ENCODE data around the gene CDNF. TPM values are rescaled to one million over a fixed set of nuclear protein-coding genes. Genes with fewer than 3 reads are reported as not detected.

Gene CDNF
- total RNA-seq, 1 experiment from 2014 or later, result 0.39 TPM

DNA sequence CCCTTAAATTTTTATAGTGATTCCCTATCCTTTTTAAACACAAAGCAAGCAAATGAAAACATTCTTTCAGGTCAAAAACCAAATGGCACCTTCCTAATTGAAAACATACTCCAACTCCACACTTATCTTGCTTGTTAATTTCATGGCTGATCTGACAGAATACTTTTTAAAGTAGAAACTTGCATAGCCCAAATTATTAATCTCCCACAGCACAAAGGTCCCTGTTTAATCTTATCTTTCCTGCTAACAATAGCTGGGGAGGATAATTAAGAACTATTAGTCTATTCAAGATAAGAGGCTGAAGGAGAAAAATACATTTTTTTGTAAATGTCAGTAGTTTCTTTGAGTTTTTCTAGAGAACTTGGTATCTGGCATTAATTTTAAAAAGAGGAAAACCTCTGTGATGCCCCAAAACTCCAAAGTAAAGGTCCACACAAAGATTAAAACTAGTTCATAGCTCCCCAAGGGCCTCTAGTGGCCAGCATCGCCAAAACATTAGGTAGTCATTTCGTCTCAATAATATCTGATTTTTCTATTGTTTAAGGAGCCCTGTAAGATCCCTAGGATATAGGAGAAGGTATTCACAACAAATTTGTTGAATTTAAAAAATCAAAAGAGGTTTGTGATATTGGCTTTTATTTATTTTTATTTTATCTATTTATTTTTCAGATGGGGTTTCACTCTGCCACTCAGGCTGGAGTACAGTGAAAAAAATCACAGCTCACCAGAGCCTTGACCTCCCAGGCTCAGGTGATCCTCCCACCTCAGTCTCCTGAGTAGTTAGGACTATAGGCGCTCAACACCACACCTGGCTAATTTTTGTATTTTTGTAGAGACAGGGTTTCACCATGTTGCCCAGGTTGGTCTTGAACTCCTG is 14.7 kb downstream of the CDNF start:
- no peak for ATAC-seq
- Histone ChIP-seq H3K4me1 (ENCODE audit: control insufficient read depth, insufficient read depth, low read length) (no peaks in the 10 kb centered on the region), H3K9me3 (ENCODE audit: control insufficient read depth, insufficient read depth, low read depth, low read length) (no peaks in the 10 kb centered on the region), H3K4me3 (ENCODE audit: low read depth in 2 of 2, low read length in 2 of 2) (no peak overlapping the region), H3K36me3 (ENCODE audit: control insufficient read depth, insufficient read depth, low read length) (no peaks in the 10 kb centered on the region), H3K27ac (ENCODE audit: low read length) (no peak overlapping the region), H3K27me3 (ENCODE audit: control insufficient read depth, insufficient read depth, low read length) (no peaks in the 10 kb centered on the region)
- ChIA-PET POLR2A (no interaction called here), CTCF (interaction anchor here (0.6 to 1.0 kb wide), 2 partner anchors 41 to 280 kb away, joined by 4 to 8 read pairs; no protein-coding TSS in a partner anchor)
- in situ Hi-C loops (cut with HindIII; ENCODE audit: low pct_unique_long_range_greater_than_20kb, low sequenced_read_pairs) (no loop called here), intact Hi-C loops (cut with micrococcal nuclease; ENCODE audit: unreplicated experiment) (no loop called here)
- BruUV-seq (replicated peaks), result no TSS peak
- TF ChIP-seq, protein P1, sequence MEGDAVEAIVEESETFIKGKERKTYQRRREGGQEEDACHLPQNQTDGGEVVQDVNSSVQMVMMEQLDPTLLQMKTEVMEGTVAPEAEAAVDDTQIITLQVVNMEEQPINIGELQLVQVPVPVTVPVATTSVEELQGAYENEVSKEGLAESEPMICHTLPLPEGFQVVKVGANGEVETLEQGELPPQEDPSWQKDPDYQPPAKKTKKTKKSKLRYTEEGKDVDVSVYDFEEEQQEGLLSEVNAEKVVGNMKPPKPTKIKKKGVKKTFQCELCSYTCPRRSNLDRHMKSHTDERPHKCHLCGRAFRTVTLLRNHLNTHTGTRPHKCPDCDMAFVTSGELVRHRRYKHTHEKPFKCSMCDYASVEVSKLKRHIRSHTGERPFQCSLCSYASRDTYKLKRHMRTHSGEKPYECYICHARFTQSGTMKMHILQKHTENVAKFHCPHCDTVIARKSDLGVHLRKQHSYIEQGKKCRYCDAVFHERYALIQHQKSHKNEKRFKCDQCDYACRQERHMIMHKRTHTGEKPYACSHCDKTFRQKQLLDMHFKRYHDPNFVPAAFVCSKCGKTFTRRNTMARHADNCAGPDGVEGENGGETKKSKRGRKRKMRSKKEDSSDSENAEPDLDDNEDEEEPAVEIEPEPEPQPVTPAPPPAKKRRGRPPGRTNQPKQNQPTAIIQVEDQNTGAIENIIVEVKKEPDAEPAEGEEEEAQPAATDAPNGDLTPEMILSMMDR (IDR thresholded peaks at IDR 0.05), result peak; percentile 68
- TF ChIP-seq, protein P2, sequence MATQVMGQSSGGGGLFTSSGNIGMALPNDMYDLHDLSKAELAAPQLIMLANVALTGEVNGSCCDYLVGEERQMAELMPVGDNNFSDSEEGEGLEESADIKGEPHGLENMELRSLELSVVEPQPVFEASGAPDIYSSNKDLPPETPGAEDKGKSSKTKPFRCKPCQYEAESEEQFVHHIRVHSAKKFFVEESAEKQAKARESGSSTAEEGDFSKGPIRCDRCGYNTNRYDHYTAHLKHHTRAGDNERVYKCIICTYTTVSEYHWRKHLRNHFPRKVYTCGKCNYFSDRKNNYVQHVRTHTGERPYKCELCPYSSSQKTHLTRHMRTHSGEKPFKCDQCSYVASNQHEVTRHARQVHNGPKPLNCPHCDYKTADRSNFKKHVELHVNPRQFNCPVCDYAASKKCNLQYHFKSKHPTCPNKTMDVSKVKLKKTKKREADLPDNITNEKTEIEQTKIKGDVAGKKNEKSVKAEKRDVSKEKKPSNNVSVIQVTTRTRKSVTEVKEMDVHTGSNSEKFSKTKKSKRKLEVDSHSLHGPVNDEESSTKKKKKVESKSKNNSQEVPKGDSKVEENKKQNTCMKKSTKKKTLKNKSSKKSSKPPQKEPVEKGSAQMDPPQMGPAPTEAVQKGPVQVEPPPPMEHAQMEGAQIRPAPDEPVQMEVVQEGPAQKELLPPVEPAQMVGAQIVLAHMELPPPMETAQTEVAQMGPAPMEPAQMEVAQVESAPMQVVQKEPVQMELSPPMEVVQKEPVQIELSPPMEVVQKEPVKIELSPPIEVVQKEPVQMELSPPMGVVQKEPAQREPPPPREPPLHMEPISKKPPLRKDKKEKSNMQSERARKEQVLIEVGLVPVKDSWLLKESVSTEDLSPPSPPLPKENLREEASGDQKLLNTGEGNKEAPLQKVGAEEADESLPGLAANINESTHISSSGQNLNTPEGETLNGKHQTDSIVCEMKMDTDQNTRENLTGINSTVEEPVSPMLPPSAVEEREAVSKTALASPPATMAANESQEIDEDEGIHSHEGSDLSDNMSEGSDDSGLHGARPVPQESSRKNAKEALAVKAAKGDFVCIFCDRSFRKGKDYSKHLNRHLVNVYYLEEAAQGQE (IDR thresholded peaks at IDR 0.05; ENCODE audit: insufficient read depth in 1 of 2, low read depth in 2 of 2, low read length in 1 of 2), result no peak
- DNase-seq (ENCODE audit: low read depth, low spot score), result peak; percentile 5

DNA sequence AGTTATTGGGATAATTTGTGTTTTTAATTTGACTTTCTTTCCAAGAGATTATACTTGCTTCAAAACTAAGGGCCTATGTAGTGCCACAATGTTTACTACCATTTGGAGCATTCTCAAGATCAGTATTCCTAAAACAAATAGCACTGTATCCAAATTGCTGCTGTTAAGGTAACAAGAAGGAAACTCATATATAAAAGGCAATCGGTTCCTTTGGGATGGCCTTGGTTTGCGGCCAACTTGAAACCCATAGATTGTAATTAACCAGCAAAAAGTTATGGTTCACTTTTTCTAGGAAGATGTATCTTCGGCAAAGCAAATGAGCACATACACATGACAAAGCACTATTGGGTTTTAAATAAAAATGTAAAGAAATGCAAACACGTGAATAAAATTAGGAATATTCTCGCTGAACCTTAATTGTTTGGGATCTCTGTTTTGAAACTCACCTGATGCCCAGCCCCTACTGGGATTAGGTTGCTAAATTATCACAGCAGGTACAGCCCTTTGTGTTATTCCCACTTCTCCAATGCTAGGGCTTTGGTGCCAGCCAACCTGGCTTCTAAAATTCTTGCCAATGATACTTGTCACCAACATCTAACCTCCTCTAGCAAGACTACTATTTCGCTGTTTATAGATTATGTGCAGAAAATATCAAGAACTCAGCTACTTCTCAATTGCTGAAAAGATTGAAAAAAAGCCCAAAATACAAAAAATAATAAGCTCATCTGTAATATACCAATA is 16.0 kb downstream of the CDNF start:
- Histone ChIP-seq H3K36me3 (ENCODE audit: control insufficient read depth, insufficient read depth, low read length) (no peaks in the 10 kb centered on the region), H3K9me3 (ENCODE audit: control insufficient read depth, insufficient read depth, low read depth, low read length) (no peaks in the 10 kb centered on the region), H3K4me1 (ENCODE audit: control insufficient read depth, insufficient read depth, low read length) (no peaks in the 10 kb centered on the region), H3K27me3 (ENCODE audit: control insufficient read depth, insufficient read depth, low read length) (no peaks in the 10 kb centered on the region), H3K27ac (ENCODE audit: low read length) (no peak overlapping the region), H3K4me3 (ENCODE audit: low read depth in 2 of 2, low read length in 2 of 2) (no peak overlapping the region)
- CTCF ChIA-PET, result no interaction called here
- in situ Hi-C loops (cut with HindIII; ENCODE audit: low pct_unique_long_range_greater_than_20kb, low sequenced_read_pairs), result no loop called here
- POLR2A ChIA-PET, result no interaction called here
- DNase-seq (ENCODE audit: low read depth, low spot score), result no peak
- intact Hi-C loops (cut with micrococcal nuclease; ENCODE audit: unreplicated experiment), result no loop called here
- TF ChIP-seq, protein P1 (IDR thresholded peaks at IDR 0.05), result no peak
- TF ChIP-seq SIN3A (IDR thresholded peaks at IDR 0.05; ENCODE audit: borderline replicate concordance, insufficient read depth, low read depth, low read length) (no peak), POLR2AphosphoS5 (IDR thresholded peaks at IDR 0.05; ENCODE audit: low read depth, low read length) (no peak)
- no peak for ATAC-seq
- no TSS peak for BruUV-seq (replicated peaks)
